ENCODE results near the gene TMEM63A.
"Not testable (repeated sequence)": the region's sequence is repeated elsewhere in the genome, so short reads cannot be mapped to it uniquely, and the experiment has no call there.

TMEM63A gene

DNA sequence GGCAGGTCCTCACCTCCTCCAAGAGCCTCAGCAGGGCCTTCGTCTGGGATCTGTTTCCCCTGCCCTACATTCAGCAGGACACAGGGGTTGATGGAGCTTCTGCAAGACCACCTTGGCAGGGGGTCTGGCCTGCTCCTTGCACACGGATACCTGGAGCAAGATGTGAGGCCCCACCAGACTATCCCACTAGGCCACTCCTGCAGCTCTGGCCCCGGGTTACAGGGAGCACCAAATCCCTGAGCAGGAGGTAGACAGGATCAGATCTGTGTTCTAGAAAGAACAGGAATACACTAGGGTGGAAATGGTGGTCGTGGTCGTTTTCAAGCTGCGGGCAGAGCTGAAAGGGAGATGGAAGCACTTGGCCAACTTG lies 38.8 kb downstream of the TMEM63A start:
- DNase-seq, result no peak

DNA sequence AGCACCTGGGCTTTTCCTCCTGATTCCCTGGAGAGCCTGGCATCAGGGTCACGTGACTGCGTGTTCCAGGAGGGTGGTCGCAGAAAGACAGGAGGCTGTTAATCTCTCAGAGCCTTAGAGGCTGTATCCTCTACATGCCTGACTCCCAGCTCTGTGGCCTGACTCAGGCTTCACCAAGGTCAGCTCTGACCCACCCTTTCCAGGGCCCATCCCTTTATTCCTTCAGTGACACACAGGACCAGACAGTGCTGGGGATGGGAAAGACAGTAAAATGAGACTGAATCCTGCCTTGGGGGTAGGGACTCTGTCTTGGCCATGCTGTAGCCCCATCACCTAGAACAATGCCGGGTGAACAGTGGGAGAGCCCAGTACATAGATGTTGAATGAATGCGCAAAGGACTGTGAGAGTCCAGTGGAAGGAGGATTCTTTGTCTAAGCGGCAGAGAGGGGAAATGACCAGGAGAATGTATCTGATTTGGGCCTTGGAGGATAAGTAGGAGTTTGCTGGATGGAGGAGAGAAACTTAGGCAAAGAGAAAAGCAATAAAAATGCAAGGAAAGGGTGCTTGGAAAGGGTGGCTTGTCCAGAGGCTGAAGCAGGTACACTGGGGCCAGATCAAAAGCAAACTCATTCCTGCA lies 39.3 kb downstream of the TMEM63A start:
- no peak for DNase-seq

DNA sequence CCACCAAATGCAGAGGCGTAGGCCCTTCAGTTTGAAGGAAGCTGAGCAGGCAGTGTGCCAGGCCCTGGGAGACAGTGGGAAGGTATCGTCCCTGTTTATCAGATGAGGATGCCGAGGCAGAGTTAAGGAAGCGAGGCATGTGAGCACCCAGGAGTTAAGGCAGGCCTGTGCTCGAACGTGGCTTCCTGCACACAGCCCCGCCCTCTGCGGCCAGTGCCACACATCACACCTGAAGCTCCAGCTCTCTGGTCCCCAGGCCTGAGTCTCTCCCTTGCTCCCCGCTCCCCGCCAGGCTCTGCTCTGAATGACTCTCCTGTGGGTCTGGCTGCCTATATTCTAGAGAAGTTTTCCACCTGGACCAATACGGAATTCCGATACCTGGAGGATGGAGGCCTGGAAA lies 40.1 kb downstream of the TMEM63A start:
- no peak for DNase-seq

DNA sequence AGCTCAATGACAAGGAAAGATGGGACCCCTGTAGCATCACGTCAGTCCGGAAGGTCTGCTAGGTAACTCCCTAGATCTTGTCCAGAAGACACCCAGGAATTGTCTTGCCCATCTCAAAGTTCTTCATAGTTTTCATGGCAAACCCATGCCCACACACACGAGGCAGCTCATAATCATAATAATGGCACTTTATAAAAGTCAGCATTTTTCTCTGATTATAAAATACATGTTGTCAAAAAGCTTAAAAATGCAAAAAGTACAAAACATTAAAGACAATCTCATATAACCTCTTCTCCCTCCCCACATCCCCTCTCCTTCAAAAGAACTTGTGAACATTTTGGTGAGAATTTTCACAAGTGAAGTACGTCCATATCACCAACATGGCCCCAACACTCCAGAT lies 41.5 kb downstream of the TMEM63A start:
- no peak for DNase-seq

DNA sequence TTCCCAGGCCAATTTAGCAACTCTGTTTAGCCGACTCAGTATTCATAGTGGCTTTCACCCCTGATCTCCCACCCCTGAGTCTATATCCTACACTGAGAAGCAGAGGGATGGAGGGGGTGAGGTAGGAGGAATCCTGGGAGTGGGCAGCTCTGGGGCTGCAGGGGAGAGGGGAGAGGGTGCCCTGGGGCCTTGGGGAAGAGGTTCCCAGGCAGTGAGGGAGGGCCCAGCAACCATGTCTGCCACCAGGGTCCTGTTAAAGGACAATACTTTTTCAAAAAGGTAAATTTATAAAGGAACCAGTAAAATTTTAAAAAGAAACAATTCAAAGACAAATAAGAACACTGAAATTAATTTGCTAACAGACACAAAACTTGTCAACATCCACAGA lies 42.0 kb downstream of the TMEM63A start:
- no peak for DNase-seq

DNA sequence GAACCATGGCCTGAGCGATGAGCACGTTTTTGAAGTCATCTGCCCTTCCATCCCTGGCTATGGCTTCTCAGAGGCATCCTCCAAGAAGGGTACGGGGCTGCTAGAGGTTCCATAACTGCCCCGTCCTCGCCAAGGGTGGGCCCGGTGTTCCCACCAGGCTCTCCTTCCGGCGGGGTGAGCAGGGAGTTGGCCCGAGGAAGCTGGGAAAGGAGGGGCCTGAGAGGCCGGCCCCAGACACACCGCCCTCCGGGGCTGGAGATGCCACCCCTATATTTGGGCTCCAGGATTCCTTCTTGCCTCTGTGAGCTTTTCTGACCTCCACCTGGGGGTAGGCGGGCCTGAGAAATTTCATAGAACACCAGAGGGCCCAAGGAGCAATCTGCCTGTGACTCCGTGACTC lies 43.4 kb downstream of the TMEM63A start:
- DNase-seq, result no peak

DNA sequence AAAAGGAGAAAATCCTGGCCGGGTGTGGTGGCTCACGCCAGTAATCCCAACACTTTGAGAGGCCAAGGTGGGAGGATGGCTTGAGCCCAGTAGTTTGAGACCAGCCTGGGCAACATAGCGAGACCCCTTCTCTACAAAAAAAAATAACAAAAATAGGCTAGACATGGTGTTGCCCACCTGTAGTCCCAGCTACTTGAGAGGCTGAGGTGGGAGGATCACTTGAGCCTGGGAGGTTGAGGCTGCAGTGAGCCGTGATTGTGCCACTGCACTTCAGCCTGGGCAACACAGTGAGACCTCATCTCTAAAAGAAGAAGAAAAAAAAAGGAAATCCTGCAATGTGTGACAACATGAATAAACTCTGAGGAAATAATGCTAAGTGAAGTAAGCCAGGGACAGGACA lies 45.9 kb downstream of the TMEM63A start:
- DNase-seq, result not testable (repeated sequence)

DNA sequence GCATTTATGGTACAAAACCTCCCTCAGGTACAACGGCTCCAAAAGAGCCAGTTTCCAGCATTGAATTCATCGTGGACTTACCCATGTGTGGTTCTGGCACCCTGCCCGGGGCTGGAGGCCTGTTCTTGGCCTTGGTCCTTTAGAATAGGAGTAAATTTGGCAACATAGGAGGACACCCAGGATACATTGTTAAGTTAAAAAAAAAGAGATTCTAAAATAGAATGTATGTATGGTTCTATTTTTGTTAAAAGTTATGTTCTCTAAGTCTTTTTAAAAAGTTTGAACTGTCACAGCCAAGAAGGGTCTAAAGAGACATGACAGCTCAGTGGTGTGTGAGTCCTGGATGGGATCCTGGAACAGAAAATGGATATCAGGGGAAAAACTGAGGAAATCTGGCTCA lies 46.3 kb downstream of the TMEM63A start:
- no peak for DNase-seq

DNA sequence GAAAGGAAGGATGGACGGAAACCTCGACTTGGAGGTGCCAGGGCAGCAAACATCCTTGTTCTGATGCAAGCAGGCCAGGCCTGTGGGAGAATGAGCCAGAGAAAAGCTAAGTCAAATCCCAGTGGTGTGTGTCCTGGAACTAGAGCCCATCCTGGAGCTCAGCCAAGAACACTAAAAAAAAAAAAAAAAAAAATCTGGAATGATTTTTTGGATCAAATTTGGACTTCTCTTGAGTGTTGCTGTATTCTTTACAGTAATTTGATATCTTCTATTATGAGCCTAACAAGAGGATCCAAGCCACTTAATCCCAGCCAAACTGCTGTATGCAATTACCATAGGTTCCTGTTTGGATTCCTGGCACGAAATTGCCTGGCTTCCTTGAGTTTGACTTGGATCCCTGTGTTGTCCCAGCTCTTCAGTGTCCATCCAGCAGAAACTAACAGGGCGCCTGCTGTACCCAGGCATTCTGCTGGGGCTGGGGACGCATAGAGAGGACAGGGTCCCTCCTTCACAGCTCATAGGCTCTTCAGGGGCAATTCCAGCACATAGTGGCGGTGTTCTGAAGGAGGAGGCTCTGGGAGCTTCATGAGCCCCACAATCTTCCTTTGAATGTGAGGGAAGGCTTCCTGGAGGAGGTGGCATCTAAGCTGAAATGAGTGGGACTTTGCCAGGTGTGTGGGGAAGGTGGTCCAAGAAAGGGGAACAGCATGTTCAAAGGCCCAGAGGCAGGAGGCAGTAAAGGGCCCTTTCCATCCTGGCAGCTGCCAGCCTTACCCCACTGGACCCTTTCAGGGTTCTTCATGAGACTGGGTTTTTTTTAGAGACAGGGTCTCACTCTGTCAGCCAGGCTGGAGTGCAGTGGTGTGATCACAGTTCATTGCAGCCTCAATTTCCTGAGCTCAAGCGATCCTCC lies 47.5 kb downstream of the TMEM63A start:
- peak; percentile 69 for DNase-seq

DNA sequence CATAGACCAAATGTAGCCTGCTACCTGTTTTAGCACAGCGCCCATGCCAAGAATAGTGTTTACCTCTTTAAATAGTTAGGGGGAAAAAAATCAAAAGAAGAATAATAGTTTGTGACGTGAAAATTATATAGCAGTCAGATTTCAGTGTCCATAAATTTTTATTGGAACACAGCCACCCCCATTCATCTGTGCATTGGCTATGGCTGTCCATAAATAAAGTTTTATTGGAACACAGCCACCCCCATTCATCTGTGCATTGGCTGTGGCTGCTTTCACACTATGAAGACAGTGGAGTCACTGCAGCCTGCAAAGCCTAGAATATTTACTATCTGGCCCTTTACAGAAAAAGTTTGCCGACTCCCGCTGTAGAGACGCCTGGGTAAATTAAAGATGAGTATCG lies 51.3 kb downstream of the TMEM63A start:
- no peak for DNase-seq

DNA sequence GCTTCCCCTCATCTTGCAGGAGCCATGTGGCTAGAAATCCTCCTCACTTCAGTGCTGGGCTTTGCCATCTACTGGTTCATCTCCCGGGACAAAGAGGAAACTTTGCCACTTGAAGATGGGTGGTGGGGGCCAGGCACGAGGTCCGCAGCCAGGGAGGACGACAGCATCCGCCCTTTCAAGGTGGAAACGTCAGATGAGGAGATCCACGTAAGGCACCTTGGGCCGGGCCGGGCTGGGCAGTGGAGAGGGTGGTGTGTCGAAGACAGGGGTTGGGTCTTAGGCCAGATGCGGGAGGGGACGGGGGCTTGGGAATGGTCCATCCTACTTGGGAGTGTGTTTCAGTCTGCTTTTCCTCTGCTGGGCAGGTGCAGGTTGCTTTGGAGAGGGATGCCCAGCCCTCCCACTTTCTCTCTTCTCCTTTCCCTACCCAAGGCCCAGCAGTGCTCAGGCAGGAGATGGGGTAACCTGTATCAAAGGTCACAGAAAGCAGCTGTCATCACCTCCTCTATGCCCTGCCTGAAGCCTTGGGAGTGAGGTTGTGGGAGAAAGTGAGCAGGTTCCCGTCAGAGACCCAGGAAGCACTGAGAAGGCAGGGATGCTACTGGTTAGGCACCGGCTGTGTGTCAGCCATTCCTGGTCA lies 53.4 kb downstream of the TMEM63A start:
- DNase-seq, result no peak

DNA sequence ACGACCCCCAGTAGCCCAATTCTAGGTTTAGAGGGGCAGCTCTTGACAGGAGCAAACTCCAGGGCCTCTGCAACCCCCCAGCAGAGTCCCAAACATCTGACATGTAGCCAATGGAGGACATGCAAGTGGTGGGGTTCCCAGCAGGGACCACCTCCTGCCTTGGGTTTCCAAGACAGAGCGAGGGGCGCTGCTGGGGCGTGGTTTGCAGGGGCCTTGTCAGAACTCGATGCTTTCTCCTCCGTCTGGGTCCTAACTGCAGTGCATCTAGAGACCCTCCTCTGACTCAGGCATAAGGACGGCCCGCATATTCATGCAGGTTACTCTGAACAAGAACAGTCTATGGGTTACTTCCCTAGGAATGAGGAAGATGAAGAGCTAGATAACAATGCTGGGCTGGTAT lies 55.1 kb downstream of the TMEM63A start:
- no peak for DNase-seq

DNA sequence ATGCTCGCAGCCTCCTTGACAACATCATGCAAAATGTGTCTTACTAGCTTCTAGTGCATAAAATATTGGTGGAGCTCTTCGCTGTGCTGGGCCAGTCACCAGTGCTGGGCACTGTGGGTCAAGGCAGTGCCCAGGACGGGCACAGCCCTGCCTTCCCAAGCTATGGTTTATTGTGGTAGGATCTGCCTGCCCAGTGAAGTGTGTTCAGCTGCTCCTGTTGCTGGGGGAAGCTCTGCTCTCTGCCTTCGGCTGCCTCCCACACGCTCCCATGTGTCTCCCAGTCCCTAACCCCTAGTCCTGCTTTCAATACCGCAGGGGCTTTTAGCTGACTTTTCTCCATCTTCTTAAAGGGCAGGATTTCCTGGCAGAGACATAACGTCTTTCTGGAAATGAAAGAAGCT lies 56.6 kb downstream of the TMEM63A start:
- DNase-seq, result peak; percentile 59

DNA sequence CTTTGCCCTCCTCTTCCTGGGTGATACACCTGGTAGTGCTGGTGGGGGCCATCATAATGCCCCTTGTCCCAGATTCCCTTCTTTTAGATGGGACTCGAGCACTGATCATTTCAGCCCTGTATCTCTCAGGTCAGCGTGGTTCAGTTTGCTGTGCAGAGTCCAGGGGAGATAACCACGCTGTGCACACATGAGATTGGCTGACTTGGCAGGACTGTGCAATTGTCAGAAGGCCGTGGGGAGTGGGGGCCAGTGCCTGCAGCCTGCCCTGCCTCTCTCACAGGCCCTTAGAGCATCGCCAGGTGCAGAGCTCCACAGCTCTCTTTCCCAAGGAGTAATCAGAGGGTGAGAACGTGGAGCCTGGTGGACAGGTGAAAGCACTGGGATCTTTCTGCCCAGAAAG lies 57.1 kb downstream of the TMEM63A start:
- peak; percentile 41 for DNase-seq

DNA sequence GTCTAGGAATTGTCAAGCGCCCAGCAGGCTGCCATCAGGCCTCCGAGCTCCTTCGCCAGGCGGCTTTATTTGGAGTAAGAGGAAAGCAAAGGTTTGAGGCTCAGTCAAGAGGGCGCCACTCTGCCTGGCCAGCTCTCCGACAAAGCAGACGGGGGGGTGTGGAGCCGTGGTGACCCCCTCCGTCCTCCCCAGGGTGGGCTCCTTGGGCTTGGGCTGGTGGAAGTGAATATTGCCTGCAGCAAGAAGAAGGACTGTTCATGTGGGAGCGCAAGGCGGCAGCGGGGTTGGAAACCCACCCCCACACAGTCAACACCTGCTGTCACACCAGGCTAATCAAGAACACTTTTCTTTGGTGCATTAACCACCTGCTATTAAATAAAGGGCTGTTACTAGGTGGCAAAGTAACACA lies 57.6 kb downstream of the TMEM63A start:
- DNase-seq, result peak; percentile 80

DNA sequence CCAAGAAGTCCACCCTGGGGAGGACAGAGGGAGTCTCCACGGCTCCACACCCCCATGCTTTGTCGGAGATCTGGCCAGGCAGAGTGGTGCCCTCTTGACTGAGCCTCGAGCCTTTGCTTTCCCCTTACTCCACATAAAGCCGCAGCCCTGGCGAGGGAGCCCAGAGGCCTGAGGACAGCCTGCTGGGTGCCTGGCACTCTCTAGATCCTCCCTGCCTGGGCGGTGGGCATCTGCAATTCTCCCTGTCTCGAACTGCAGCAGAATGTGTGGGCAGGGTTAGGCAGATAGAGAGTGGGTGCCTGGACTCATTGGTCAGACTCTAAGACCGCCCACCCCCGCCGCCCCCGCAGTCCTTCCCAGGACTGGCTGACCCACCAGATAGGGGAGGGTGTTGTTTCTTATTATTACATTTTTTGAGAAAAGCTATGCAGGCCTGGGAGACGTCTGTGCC lies 58.3 kb downstream of the TMEM63A start:
- no peak for DNase-seq

DNA sequence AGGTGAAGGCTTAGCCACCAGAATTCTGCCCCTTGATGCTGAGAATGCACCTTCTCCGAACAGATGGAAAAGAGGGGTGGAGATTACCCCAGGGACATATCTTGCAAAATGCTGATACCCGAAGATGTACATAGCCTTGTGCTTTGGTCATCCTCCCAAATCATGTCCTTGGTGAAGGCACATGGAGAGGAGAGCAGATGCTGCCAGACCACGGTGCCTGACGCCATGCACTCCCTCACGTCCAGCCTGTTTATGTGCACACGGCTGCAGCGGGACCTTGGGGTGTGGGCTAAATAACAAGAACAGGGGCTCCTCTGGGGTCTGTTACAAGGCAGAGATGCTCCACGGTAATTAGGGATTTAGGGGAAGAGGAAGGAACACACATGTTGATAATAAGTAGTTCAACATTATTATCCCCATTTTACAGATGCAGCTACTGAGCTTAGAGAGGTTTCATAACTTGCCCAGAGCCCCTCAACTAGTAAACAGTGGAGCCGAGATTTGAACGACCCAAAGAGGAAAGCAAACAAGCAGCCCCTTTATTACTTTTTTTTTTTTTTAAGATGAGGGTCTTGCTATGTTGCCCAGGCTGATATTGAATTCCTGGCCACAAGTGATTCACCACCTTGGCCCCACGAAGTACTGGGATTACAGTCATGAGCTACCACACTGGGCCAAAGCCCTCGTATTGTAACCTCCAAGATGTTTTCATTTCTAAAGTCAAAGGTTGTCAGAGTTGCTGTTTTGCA lies 59.4 kb downstream of the TMEM63A start:
- no peak for DNase-seq

DNA sequence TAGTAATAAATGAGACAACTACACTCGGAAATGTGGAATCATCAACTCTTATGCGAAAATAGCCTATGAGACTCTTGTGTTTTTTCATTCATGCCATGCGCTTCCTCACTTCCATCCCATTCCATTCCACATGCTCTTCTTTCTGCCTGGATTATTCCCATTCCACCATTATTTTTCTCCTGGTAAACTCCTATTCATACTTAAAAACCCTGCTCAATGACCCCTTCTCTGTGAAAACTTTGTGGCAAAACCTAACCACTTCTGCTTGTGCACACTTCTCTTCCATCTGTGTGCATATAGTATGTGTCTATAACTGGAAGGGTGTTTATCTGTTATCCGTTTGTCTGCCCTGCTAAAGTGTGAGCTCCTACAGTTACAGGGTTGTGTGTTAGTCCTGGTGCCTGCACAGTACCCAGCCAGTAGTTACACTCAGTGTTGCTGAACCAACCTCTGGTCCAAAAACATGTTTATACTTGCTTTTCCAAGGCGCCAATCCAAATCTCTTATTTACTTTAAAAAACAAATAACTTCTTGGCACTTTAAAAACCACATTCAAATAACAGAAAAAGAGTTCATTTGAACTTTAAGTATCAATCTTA lies 61.6 kb downstream of the TMEM63A start:
- DNase-seq, result no peak

DNA sequence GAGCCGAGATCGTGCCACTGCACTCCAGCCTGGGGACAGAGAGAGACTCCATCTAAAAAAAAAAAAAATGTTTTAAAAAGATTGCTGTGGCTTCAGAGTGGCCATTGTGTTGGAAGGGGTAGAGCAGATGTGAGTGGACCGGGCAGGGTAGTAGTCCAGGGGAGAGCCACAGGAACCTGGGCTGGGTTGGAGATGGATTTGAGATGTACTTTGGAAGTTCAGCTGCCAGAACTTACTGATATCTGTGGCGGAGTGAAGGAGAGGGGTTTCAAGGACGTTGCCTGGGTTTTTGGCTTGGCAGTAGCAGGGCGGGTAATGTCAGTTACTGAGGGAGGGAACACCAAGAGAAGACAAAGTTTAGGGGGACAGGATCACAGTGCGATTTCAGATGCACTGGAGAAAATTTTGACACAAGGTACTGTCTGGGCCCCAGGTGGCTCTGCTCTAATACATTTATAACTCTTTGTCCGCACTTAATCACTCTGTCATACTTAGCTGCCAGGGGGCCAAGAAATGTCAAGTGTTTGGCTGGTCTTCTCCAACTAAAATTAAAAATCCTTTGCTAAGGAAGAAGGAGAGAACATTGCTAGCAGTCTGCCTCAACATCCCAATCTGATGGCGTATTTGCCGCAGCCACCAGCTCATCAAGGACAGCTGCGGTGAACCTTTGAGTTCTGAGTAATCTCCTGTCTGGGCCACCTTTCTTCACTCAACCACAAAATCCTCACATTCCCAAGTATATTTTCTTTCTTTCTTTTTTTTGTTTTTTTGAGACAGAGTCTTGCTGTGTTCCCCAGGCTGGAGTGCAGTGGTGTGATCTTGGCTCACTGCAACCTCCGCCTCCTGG lies 62.6 kb downstream of the TMEM63A start:
- no peak for DNase-seq

DNA sequence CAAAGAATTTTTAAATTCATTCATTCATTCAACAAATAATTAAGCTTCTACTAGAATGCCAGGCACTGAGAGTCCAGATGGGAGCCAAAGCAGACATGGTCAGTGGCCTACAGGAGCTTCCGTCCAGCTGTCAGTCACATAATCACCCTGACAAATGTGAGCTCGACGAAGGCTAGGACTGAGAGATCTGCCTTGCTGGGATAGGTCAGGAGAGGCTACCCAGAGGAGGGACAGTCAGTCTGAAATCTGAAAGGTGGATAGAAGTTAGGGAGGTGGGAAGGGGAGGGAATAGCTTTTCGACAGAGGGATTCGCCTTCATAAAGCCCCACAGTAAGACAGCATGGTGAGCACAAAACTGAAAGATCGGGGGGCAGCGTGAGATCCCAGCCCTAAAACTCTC lies 64.0 kb downstream of the TMEM63A start:
- no peak for DNase-seq

DNA sequence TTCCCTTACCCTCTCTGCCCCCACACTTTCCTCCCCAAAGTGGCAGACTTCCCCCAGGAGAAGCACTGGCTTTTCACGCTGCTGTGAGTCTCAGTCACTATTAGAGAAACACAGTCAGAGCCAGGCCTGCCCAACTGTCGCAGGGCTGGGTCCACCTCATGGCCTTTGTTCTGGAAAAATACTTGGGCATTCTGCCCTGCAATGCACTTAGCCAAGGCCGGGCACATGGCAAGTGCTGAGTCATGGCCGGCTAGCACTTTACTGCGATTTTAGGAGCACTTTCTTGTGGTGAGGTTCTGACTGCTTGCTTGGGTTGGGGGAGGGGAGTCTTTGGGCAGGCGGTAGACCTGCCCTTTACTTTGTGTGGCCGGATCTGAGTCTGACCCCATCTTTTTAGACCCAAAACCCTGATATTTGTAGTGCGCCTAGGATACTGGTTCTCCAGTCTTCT lies 64.5 kb downstream of the TMEM63A start:
- DNase-seq, result peak; percentile 40

All from NCI-H2107 (cell line).